GM12875 (cell line): Measurements from ENCODE around the gene ZNF385C.
"Not testable (repeated sequence)": the region's sequence is repeated elsewhere in the genome, so short reads cannot be mapped to it uniquely, and the experiment has no call there.

Source experiments
- H3K4me3 ChIP-seq: one replicate; pipeline ENCODE4 v1.5.1; 2011; ENCODE audit warnings: low read depth, low read length, control low read depth
- TF ChIP-seq, protein P1 (sequence below): IDR thresholded peaks from 2 replicates; pipeline ENCODE4 v1.5.1; 2011; ENCODE audit warnings: low read depth, mild to moderate bottlenecking, control low read depth, inconsistent platforms, low read length, moderate library complexity, borderline replicate concordance; ENCODE audit not compliant: insufficient read depth

Gene ZNF385C, protein sequence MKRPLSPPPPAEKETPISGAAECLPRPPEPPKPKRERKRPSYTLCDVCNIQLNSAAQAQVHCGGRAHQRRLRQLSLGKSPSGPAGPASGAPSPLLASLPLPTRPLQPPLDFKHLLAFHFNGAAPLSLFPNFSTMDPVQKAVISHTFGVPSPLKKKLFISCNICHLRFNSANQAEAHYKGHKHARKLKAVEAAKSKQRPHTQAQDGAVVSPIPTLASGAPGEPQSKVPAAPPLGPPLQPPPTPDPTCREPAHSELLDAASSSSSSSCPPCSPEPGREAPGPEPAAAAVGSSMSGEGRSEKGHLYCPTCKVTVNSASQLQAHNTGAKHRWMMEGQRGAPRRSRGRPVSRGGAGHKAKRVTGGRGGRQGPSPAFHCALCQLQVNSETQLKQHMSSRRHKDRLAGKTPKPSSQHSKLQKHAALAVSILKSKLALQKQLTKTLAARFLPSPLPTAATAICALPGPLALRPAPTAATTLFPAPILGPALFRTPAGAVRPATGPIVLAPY

DNA sequence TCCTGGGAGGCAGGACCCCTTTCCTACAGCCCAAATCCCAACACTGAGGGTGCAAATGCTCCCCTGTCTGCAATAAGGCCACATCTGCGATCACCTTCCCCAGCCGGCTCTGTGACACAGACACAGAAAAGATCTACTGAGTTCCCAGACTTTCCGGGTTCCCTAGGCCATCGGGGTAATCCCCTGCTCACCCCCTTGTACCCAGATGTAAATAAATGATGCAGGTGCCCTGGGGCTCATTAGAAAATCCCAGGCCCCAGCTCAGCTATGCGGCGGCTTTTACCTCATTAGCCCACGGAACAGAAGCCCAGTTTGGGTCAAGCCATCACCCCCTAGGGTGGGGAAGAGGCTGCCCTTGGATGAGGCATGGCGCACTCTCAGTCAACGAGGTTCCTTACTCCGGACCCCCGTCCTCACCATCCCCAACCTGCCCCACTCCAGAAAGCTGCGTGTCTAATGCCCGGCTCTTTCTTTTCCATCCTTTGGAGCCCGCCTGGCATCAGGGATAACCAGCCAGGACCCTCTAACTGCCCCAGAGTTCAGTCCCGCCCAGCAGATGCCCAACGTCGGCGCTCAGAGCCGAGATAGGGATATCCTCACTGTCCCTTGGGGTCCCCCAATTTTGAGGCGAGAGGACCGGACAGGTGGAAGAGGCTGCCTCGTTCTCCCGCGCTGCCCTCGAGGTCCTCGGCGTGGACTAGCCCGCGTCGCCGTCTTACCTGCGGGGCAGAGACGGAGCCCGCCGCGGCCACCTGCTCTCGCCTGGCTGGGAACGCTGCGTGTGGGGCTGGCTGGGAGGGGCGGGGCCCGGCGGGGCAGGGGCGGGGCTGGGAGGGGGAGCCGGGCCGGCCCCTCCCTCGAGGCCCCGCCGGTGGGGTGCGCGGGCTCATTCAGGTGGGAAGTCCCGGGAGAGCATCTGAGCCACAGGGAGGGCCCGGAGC is at the start of gene ZNF385C:
TSS of gene ZNF385C (minus strand) at position 783 of the 941 bp plus-strand sequence. CDS start 35,417 bp downstream, outside the sequence.
- TF ChIP-seq, protein P1, sequence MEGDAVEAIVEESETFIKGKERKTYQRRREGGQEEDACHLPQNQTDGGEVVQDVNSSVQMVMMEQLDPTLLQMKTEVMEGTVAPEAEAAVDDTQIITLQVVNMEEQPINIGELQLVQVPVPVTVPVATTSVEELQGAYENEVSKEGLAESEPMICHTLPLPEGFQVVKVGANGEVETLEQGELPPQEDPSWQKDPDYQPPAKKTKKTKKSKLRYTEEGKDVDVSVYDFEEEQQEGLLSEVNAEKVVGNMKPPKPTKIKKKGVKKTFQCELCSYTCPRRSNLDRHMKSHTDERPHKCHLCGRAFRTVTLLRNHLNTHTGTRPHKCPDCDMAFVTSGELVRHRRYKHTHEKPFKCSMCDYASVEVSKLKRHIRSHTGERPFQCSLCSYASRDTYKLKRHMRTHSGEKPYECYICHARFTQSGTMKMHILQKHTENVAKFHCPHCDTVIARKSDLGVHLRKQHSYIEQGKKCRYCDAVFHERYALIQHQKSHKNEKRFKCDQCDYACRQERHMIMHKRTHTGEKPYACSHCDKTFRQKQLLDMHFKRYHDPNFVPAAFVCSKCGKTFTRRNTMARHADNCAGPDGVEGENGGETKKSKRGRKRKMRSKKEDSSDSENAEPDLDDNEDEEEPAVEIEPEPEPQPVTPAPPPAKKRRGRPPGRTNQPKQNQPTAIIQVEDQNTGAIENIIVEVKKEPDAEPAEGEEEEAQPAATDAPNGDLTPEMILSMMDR, result no peak
- H3K4me3 ChIP-seq, result no peak within 1 kb of the TSS

GRCh38 chr17:42146911-42147607 is 48.8 kb upstream of the ZNF385C start:
- TF ChIP-seq, protein P1, result no peak
- no peak overlapping the region for H3K4me3 ChIP-seq

- H3K4me3 ChIP-seq, result not testable (repeated sequence)
These were observed 44.9 kb upstream of the ZNF385C start for GRCh38 chr17:42143138-42143537.

GRCh38 chr17:42142371-42142896 is 44.2 kb upstream of the ZNF385C start:
- H3K4me3 ChIP-seq, result no peak overlapping the region
- TF ChIP-seq, protein P1, result no peak

- TF ChIP-seq, protein P1, result no peak
- no peak overlapping the region for H3K4me3 ChIP-seq
These were observed 43.1 kb upstream of the ZNF385C start for GRCh38 chr17:42141382-42141781.

DNA sequence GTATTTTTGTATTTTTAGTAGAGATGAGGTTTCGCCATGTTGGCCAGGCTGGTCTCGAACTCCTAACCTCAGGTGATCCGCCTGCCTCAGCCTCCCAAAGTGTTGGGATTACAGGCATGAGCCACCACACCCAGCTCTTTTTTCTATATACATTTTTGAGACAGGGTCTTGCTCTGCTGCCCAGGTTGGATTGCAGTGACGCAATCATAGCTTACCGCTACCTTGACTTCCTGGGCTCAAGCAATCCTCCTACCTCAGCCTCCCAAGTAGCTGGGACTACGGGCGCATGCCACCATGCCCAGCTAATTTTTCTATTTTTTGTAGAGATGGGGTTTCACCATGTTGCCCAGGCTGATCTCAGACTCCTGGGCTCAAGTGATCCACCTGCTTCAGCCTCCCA is 42.4 kb upstream of the ZNF385C start:
- not testable (repeated sequence) for H3K4me3 ChIP-seq

DNA sequence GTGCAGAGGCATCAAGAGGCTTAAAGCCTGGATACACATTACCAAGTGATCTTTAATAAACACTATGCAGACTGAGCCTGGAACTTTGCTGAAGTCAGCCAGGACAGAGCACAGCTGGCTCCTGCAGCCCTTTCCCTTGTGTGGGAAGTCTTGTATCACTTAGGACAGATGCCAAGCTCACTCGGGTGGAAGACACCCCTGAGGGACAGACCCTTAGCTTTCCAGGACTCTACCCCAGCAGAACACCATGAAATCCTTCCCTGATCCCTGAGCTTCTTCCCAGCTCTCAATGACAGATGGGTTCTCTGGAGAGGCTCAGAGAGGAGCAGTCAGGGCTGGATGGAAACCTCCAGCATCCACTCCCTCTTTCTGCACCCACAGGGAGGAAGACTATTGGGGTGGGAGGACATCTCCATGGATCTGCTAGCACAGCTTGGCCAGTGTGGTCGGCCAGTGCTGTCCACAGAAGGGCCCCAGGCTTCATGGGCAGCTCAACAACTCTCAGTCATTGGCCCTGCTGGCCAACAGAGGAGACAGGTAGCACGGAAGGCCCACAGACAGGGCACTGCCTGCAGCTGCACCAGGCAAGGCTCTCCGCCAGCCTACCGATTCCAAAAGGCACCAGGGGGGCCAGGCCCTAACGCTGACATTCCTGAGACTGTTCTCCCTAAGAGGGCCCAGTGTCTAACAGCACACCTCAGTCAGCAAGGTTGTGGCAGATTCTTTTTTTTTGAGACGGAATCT is 40.6 kb upstream of the ZNF385C start:
- no peak overlapping the region for H3K4me3 ChIP-seq
- TF ChIP-seq, protein P1, result no peak
